GM23248 (cell line): ENCODE results near the gene MEST.

Source experiments
- EZH2 ChIP-seq: fragments of 200-600 bp; sonication (generic); IDR thresholded peaks from 2 replicates; pipeline ENCODE4 v1.6.1; 2018; ENCODE audit warnings: antibody characterized with exemption, mild to moderate bottlenecking; ENCODE audit not compliant: insufficient read depth, poor library complexity, severe bottlenecking
- EZH2phosphoT487 ChIP-seq: fragments of 200-600 bp; sonication (generic); IDR thresholded peaks from 2 replicates; pipeline ENCODE4 v1.6.1; 2018; ENCODE audit warnings: antibody characterized with exemption, moderate library complexity, mild to moderate bottlenecking, low read depth; ENCODE audit not compliant: insufficient read depth

GRCh38 chr7:130488392-130489139, 3.3 kb upstream of the MEST start:
- no peak for TF ChIP-seq EZH2
- TF ChIP-seq EZH2phosphoT487: no peak
